K562 (cell line): Measurements from ENCODE around the gene ACAT2. TPM values are rescaled to one million over a fixed set of nuclear protein-coding genes. Genes with fewer than 3 reads are reported as not detected.
A peak's percentile ranks its signal among the peaks of the same experiment; 100 is the strongest.

Experiments used
- CBFA2T3 ChIP-seq: fragments of 450-650 bp; IDR thresholded peaks from 2 replicates; pipeline ENCODE4 v1.6.1; 2017
- CBX8 ChIP-seq: fragments of 200-600 bp; sonication (generic); IDR thresholded peaks from 2 replicates; pipeline ENCODE4 v1.6.1; 2012; ENCODE audit warnings: borderline replicate concordance, mixed run types, low read depth, mild to moderate bottlenecking, moderate library complexity, mixed read lengths, low read length, control low read depth, inconsistent platforms; ENCODE audit not compliant: poor library complexity, severe bottlenecking; ENCODE audit errors: extremely low read depth
- DMBX1 ChIP-seq: fragments of 250-450 bp; sonication (Bioruptor Pico); IDR thresholded peaks from 2 replicates; pipeline ENCODE4 v1.8.0; 2022; ENCODE audit warnings: inconsistent platforms, mild to moderate bottlenecking, moderate library complexity, borderline replicate concordance
- HLTF ChIP-seq: fragments of 450-650 bp; IDR thresholded peaks from 2 replicates; pipeline ENCODE4 v1.6.1; 2016
- RAD51 ChIP-seq: fragments of 450-650 bp; IDR thresholded peaks from 2 replicates; pipeline ENCODE4 v1.7.1; 2016; ENCODE audit warnings: low read depth, mild to moderate bottlenecking, borderline replicate concordance
- SRSF1 ChIP-seq: fragments of 200-400 bp; formaldehyde crosslinking; IDR thresholded peaks from 2 replicates; pipeline ENCODE4 v1.6.1; 2017; ENCODE audit warnings: mild to moderate bottlenecking, low read depth, low read length, moderate library complexity
- TFAM ChIP-seq: fragments of 250-450 bp; sonication (Bioruptor Pico); conservative IDR thresholded peaks from 2 replicates; pipeline ENCODE4 v1.5.0; 2021; ENCODE audit warnings: mild to moderate bottlenecking, moderate library complexity
- polyA plus RNA-seq, 8 experiments: library from polyadenylated mRNA; depleted of rRNA in 4 of 8; stranded (reverse) in 5 of 8; unstranded in 3 of 8; fragments of >200 nt; fragmentation: Nextera tagmentation in 2 of 8; fragmentation: Illumina TruSeq in 1 of 8; extraction: Ambion mirVana in 2 of 8; extraction: Trizol in 1 of 8; gene quantifications; 2 replicates each; pipeline versions ENCODE4 v1.2.1 to v1.2.3, GENCODE V29; 2011 to 2014; ENCODE audit warnings: inconsistent platforms in 1 of 8, missing spikeins in 1 of 8
- total RNA-seq, 7 experiments: library from RNA; depleted of rRNA in 6 of 7; stranded (reverse); fragments of >200 nt in 6 of 7; fragmentation: Illumina TruSeq in 2 of 7; extraction: Trizol in 2 of 7; gene quantifications; 2 replicates each; pipeline versions ENCODE4 v1.2.1 to v1.2.3, GENCODE V29; 2011 to 2021; ENCODE audit warnings: low replicate concordance in 1 of 7
- TF ChIP-seq, protein P1 (sequence below), 2 experiments: fragments of 450-650 bp; formaldehyde crosslinking in 1 of 2; IDR thresholded peaks; 2 replicates each; pipeline versions ENCODE4 v1.4.0 to v1.6.1; 2014 to 2020; ENCODE audit warnings: mild to moderate bottlenecking in 2 of 2, borderline replicate concordance in 1 of 2, low read depth in 1 of 2
- TF ChIP-seq, protein P2 (sequence below): fragments of 250-450 bp; sonication (Bioruptor Pico); IDR thresholded peaks from 2 replicates; pipeline ENCODE4 v1.8.0; 2021; ENCODE audit warnings: moderate library complexity, mild to moderate bottlenecking, inconsistent platforms
- TF ChIP-seq, protein P3 (sequence below): fragments of 450-650 bp; IDR thresholded peaks from 2 replicates; pipeline ENCODE4 v1.6.1; 2016; ENCODE audit warnings: low read depth

ACAT2 gene
- total and polyA plus RNA-seq, 9 of the 15 experiments (the other 6 are each of a cell fraction or from before 2014, with no cell fraction given): 63.0 to 309 (median 144) TPM

- TF ChIP-seq, protein P1, sequence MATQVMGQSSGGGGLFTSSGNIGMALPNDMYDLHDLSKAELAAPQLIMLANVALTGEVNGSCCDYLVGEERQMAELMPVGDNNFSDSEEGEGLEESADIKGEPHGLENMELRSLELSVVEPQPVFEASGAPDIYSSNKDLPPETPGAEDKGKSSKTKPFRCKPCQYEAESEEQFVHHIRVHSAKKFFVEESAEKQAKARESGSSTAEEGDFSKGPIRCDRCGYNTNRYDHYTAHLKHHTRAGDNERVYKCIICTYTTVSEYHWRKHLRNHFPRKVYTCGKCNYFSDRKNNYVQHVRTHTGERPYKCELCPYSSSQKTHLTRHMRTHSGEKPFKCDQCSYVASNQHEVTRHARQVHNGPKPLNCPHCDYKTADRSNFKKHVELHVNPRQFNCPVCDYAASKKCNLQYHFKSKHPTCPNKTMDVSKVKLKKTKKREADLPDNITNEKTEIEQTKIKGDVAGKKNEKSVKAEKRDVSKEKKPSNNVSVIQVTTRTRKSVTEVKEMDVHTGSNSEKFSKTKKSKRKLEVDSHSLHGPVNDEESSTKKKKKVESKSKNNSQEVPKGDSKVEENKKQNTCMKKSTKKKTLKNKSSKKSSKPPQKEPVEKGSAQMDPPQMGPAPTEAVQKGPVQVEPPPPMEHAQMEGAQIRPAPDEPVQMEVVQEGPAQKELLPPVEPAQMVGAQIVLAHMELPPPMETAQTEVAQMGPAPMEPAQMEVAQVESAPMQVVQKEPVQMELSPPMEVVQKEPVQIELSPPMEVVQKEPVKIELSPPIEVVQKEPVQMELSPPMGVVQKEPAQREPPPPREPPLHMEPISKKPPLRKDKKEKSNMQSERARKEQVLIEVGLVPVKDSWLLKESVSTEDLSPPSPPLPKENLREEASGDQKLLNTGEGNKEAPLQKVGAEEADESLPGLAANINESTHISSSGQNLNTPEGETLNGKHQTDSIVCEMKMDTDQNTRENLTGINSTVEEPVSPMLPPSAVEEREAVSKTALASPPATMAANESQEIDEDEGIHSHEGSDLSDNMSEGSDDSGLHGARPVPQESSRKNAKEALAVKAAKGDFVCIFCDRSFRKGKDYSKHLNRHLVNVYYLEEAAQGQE (IDR thresholded peaks at IDR 0.05; ENCODE audit: borderline replicate concordance): no peak; the same call in 1 of the 2 replicates
- TF ChIP-seq, protein P1 (CRISPR knock-in tag; IDR thresholded peaks at IDR 0.05; ENCODE audit: low read depth): peak; percentile 84; the same call in 1 of the 2 replicates
- TF ChIP-seq, protein P2, sequence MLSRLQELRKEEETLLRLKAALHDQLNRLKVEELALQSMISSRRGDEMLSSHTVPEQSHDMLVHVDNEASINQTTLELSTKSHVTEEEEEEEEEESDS (CRISPR knock-in tag): no peak
- TF ChIP-seq CBX8: no peak
- no peak for TF ChIP-seq DMBX1 (CRISPR knock-in tag)
- TF ChIP-seq, protein P3, sequence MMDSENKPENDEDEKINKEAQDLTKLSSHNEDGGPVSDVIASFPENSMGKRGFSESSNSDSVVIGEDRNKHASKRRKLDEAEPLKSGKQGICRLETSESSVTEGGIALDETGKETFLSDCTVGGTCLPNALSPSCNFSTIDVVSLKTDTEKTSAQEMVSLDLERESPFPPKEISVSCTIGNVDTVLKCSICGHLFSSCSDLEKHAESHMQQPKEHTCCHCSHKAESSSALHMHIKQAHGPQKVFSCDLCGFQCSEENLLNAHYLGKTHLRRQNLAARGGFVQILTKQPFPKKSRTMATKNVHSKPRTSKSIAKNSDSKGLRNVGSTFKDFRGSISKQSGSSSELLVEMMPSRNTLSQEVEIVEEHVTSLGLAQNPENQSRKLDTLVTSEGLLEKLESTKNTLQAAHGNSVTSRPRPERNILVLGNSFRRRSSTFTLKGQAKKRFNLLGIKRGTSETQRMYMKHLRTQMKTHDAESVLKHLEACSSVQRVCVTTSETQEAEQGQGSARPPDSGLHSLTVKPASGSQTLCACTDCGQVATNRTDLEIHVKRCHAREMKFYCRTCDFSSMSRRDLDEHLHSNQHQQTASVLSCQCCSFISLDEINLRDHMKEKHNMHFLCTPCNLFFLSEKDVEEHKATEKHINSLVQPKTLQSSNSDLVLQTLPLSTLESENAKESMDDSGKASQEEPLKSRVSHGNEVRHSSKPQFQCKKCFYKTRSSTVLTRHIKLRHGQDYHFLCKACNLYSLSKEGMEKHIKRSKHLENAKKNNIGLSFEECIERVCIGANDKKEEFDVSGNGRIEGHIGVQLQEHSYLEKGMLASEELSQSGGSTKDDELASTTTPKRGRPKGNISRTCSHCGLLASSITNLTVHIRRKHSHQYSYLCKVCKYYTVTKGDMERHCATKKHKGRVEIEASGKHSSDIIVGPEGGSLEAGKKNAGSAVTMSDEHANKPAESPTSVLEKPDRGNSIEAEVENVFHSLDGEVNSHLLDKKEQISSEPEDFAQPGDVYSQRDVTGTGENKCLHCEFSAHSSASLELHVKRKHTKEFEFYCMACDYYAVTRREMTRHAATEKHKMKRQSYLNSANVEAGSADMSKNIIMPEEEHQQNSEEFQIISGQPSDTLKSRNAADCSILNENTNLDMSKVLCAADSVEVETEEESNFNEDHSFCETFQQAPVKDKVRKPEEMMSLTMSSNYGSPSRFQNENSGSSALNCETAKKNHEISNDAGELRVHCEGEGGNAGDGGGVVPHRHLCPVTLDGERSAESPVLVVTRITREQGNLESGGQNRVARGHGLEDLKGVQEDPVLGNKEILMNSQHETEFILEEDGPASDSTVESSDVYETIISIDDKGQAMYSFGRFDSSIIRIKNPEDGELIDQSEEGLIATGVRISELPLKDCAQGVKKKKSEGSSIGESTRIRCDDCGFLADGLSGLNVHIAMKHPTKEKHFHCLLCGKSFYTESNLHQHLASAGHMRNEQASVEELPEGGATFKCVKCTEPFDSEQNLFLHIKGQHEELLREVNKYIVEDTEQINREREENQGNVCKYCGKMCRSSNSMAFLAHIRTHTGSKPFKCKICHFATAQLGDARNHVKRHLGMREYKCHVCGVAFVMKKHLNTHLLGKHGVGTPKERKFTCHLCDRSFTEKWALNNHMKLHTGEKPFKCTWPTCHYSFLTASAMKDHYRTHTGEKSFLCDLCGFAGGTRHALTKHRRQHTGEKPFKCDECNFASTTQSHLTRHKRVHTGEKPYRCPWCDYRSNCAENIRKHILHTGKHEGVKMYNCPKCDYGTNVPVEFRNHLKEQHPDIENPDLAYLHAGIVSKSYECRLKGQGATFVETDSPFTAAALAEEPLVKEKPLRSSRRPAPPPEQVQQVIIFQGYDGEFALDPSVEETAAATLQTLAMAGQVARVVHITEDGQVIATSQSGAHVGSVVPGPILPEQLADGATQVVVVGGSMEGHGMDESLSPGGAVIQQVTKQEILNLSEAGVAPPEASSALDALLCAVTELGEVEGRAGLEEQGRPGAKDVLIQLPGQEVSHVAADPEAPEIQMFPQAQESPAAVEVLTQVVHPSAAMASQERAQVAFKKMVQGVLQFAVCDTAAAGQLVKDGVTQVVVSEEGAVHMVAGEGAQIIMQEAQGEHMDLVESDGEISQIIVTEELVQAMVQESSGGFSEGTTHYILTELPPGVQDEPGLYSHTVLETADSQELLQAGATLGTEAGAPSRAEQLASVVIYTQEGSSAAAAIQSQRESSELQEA: no peak
- no peak for TF ChIP-seq CBFA2T3
- TF ChIP-seq RAD51: no peak; the same call in 1 of the 2 replicates
- TF ChIP-seq HLTF: peak; percentile 88
- no peak for TF ChIP-seq SRSF1
- no peak for TF ChIP-seq TFAM (CRISPR knock-in tag)
These were observed at the start of gene ACAT2 (continued) for GRCh38 chr6:159761873-159762680.
